Bone marrow (tissue), 2 donors: ENCODE data around the gene FANCF.
A peak's percentile ranks its signal among the peaks of the same experiment; 100 is the strongest.
"Not testable (repeated sequence)": the region's sequence is repeated elsewhere in the genome, so short reads cannot be mapped to it uniquely, and the experiment has no call there.

Experiments
- DNase-seq, 2 donors: peaks; one replicate each; lab custom pipeline; 2025; lab: John Stamatoyannopoulos, UW

FANCF gene, protein sequence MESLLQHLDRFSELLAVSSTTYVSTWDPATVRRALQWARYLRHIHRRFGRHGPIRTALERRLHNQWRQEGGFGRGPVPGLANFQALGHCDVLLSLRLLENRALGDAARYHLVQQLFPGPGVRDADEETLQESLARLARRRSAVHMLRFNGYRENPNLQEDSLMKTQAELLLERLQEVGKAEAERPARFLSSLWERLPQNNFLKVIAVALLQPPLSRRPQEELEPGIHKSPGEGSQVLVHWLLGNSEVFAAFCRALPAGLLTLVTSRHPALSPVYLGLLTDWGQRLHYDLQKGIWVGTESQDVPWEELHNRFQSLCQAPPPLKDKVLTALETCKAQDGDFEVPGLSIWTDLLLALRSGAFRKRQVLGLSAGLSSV

DNA sequence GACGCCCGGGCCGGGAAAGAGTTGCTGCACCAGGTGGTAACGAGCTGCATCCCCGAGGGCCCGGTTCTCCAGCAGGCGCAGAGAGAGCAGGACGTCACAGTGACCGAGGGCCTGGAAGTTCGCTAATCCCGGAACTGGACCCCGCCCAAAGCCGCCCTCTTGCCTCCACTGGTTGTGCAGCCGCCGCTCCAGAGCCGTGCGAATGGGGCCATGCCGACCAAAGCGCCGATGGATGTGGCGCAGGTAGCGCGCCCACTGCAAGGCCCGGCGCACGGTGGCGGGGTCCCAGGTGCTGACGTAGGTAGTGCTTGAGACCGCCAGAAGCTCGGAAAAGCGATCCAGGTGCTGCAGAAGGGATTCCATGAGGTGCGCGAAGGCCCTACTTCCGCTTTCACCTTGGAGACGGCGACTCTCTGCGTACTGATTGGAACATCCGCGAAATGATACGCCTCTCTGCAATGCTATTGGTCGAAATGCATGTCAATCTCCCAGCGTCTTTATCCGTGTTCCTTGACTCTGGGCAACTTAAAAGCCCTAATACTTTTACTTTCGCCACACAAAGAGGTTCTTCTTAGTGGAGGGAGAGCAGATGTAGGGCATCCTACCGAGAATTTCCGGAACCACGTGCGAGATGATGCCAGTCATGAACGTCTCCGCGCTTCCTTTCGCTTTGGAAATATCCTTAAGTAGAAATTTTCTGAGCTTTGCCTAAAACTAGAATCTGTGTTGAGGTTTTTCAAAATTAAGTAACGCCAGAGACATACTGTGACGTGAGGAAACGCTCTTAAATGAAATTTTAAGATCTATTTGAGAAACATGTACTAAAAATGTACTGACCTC lies at the start of gene FANCF:
Gene FANCF, minus strand, starts transcription at position 376 of the 840 bp plus-strand sequence. Its CDS starts 13 bp downstream, at position 363.
- DNase-seq = peak; percentile 81 to 99

DNA sequence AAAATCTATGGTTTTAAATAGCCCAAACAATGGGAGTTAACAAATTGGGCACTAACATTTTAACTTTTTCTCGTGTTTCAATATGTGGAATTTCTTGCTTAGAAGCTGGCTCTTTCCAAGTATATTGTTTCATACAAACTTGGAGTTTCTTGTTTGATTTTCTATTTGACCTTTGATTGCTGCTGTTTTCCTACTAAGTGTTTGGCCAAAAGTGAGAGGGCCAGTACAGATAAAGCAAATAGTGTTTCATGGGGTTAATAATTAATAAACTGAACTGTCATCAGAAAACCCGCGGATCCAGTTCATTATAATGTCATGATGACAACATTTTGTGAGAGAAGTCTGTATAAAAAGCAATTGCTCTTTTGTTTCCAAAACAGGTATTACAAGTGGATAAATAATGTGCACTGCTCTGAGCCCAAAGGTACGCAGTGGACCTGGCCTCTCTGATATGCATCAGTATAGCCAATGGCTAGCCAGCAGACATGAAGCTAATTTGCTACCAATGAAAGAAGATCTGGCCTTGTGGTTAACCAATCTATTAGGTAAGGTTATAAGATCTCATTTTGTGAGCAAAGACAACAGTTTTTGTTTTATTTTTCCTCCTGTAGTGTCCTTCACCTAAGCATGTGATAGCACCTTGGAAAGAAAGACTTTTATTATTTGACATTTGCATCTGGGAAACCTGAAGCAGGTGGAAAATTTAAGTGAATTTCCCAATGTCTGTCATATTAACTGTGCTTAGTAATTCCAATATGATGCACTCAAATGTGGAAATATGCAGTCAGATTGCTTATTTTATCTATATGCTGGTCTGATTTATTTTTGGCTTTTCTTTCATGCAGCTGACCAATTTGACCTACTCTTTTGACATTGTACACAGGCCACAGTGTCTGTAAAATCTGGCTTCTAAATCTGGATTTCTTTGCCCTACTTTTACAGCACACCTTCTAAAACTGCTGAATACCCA lies 49.1 kb upstream of the FANCF start:
- no peak for DNase-seq

DNA sequence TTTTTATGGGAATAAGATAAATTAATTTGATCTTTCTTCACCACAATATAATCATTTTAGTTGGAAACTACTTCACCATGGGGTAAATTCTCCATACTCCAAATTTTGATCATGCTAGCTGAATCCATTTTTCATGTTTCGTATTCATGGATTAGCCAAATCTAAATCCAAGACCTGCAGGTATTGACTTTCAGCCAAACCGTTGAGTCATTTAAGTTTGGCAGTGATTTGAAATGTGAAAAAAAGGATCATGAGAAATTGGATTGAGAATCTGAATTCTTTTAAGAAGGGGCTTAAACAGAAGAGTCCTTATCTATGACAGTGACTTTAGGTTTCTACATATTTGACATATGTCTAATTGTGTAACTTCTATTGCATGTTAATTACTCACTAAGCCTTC lies 46.1 kb upstream of the FANCF start:
- no peak for DNase-seq

DNA sequence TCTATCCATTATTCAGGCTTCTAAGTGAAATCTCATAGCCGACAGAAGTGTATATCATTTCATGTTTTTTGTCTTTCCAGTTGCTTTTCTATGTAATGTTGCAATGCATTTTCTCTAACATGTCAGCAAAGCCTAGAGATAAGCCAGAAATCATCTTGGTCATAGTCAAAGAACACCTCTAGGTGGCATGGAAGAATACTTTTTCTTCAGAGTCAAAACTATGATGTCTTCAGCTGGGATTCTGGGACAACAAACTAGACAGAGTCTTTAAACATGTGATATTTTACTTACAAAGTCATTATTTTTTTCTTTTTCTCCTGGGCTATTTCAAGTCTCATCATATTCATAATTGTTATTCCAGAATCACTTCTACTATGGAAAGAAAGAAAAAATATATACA lies 45.2 kb upstream of the FANCF start:
- DNase-seq = peak in 1 of 2 donors; percentile 18

DNA sequence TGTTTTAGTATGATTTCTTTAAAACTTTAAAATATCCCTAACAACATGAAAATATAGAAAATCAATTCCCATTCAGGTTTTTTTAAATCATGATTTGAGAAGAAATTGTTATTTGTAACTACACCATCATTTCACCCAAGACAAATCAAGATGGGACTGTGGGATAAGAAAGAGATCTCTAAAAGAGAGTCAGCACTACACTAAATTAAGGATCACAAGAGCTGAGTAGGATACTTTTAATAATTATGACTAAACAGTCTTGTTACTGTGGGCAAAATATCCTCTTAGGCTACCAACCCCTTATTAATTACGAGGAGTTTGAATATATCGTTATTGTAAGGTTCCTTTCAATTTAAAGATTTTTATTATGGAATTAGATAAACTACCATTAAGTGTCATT lies 43.7 kb upstream of the FANCF start:
- DNase-seq = no peak

DNA sequence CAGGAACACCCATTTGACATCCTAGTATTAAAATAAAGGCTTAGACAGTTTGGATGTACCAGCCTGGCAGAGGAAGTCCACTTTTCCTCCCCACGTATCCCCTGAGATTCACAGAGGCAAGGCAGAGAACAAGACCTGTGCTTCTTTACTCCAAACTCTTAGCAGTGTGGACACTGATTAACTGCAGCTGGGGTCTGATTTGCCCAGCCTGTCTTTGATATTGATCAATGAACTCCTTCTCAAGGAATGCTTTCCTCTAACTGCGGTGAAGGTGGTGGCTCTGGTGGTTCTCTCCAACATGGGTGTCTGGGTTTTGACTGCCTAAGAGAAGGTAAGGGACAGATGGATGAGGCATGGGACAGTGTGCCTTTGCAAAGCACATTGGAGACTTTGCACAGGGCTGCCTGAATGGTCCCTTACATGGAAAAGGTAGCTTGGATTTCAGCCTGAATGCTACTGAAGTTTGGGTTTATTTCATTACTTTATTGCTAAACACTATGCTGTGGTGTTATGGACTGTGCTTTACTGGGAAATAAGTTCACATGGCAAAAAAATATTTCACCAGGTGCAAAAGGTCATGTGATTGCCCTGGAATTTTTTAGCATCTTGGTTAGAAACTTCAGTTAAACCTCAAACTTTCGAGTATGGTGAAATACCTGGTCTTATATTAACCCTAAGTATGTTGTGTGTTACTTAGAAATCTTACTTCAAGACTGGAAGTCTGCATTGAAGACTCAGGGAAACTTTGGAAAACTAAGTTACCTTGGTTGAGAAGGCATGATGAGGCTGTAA lies 42.6 kb upstream of the FANCF start:
- DNase-seq = no peak

DNA sequence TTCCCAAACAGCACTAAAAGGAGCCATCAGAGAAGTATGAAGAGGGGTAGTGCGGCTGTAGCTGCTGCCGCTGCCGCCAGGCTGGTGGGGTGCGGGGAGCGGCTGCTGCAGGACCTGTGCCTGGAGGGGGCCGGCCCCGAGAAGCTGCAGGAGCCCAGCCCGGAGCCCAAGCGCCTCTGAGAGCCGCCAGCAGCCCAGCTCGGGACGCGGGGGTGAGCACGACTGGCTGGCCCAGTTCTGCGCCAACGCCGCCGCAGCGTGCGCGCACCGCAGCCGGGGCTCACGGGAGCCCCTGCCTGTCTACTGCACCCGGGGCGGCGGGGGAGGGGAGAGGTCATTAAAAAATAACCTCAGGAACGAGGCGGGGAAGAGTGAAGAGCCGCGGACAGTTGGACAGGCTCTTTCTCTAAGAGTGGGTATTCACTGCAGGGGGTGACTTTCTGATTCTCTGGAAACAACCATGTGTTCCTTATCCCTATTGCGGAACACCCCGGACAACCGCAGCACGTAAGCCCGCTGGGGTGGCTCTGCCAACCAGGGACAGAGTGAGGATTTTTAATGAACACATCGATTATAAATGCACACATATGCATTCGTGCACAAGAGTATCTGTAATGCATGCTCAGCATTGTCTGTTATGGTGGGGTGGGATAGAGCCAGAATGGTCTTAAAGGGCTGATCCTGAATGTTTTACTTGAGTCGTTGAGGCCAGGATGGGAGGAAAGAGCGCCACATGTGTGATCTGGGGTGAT lies 41.2 kb upstream of the FANCF start:
- no peak for DNase-seq

DNA sequence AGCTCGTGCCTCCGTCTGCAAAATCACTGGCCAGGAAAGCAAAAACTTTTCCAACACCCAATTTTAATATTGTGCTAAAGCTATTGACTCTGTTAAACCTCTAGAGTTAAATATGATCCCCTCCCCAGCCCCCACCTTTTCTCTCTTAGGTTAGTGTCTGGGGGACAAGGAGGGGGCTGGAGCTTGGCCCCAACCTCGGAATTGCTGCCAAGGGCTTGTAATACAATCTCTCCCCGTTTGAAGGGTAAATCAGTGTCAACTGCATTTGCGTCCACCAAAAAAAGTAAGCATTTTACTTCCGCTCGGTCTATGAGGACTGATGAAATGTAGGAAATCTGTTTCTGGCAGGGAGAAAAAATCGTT lies 40.7 kb upstream of the FANCF start, which contains the start of gene GAS2:
Gene GAS2, plus strand, starts transcription at position 287 of the 363 bp plus-strand sequence. CDS start 8,259 bp downstream, outside the sequence.
- DNase-seq = no peak

DNA sequence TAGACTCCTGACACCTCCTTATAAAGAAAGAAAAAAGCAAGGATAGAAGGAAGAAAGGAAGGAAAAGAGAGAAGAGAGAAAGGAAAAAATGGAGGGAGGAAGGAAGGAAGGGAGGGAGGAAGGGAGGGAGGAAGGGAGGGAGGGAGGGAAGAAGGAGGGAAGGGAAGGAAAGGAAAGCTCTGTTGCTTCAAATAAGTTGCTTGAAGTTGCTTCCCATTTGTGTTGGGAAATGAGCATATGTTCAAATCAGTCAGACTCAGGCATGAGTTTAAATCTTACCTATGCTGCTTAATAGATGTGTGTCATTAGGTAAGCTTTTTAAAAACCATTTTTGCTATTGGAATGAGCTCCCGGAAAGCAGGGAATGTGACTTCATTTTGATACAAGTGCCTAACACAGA lies 34.2 kb upstream of the FANCF start:
- DNase-seq = no peak

DNA sequence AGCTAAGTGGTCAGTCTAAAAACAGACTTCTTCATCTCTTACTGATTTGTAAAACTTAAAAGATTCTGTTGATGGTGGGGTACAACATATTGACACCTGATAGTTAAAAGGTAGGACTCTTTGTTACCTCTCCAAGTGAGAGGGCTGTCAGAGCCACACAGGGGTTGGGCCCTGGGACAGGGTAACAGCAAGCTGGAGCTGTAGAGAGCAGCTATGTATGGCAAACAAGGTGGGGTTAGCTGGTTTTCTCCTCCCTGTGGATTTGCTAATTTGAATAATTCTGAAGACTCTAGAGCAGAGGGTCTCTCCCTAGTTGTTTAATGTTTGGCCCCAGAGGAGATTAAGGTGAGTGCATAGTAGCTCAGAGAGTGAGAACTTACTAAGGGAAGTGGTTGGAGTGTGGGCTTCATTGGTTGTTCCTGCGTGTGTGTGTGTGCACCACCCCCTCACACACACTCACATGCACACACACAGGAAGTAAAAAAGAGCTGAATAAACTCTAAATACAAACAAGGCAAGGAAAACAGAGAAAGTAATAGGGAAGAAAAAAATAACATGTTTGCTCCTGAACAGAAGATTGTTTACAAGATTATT lies 31.6 kb upstream of the FANCF start:
- no peak for DNase-seq

DNA sequence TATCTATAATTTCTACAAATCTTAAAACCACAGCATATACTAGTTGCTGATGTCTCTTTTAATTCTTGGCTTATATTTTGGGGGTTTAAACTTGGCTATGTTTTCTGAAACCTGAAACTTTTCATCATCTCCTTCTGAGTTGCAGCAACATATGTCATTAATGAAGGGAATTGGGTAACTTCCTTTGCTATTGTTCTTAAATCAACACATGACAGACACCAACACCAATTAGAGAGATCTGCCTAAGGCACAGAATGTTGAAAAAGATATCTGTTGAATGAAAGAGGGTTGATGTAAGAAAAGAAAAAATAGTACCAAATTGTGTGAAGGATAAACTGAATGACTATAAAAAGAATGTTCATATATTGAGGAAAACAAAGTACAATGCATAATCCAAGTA lies 30.5 kb upstream of the FANCF start:
- no peak for DNase-seq

DNA sequence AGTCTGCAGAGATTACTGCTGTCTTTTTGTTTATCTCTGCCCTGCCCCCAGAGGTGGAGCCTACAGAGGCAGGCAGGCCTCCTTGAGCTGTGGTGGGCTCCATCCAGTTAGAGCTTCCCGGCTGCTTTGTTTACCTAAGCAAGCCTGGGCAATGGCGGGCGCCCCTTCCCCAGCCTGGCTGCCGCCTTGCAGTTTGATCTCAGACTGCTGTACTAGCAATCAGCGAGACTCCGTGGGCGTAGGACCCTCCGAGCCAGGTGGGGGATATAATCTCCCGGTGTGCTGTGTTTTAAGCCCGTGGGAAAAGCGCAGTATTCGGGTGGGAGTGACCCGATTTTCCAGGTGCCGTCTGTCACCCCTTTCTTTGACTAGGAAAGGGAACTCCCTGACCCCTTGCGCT lies 26.7 kb upstream of the FANCF start:
- not testable (repeated sequence) for DNase-seq

DNA sequence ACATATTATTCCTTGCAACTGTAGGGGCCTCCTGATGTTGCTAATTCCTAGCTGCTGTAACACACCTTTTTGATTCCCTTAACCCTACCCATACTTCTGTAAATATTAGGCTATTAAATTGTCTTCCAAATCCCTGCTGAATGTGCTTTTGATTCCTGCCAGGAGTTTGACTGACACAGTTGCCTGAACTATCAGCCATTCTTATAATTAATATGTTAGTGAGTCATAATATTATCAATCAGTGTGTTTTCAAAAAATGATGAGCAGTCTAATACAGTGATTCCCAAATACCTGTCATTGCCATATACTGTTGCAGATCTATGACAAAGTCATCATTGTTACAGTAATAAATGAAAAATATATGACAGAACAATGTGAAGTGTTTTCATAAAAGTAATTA lies 15.9 kb upstream of the FANCF start:
- no peak for DNase-seq

DNA sequence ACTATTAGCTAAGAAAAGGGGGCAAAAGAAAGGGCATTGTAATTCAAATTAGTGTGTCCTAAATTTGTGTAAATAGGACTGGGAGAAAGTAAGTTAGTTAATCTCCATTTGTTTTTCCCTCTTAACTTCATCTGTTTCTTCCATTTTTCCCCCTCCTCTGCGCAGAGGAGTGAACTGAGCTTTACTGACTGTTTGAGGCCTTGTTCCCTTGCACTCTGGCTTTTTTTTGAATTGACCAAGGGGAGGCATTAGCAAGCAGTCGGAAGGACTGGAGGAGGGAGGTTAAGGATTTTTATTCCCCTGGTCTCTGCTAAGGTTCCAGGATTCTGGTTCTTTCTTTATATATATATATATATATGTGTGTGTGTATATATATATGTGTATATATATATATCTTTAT lies 15.2 kb upstream of the FANCF start:
- no peak for DNase-seq

DNA sequence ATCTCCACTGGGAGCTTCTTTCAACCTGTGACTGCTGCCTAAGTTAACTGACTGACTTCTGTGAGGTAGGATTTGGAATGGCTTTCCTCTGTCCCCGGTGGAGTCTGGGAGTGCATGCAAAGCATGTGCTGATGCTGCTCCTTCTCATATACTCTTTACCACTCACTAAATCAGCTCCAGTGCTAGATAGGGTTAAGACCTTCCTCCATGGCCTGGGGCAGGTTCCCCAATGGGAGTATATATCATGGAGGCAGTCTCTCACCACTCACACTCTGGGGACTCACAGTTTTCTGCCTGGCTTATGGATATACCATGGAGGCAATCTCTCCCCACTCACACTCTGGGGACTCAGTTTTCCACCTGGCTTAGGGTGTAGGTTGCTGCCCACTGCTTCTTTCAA lies 10.1 kb upstream of the FANCF start:
- DNase-seq = no peak

DNA sequence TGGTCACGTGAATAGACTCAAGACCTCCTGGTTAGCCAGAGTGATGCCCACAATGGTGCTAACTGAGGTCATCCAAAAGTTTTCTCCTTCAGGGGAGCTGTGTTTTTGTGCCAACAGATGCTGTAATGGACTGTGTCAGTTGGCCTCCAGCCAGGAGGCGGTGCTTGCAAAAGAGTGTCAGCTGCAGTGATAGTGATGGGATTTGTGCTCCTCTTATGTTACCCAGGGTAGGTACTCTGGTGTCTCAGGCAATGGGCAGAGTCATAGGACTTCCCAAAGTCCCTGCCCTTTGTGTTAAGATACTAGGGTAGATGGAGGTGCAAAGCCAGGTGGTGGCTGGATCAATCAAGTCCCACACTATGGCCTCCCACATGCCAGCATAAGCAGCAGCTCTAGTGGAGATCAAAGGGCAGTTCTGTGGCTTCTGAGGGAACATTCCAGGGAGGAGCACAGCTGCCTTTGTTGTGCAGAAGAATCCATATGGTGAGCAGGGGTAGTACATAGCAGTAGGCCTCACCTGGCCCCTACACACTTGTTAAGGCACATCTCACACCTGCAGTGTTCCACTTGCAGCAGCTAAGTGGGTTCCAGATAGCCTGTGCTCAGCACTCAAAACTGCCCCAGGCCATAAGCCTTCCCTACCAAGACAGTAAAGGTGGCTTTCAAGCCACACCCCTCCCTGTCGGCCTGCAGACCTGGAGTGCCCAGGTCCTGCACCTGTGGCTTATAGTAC lies 9.4 kb upstream of the FANCF start:
- DNase-seq = no peak

DNA sequence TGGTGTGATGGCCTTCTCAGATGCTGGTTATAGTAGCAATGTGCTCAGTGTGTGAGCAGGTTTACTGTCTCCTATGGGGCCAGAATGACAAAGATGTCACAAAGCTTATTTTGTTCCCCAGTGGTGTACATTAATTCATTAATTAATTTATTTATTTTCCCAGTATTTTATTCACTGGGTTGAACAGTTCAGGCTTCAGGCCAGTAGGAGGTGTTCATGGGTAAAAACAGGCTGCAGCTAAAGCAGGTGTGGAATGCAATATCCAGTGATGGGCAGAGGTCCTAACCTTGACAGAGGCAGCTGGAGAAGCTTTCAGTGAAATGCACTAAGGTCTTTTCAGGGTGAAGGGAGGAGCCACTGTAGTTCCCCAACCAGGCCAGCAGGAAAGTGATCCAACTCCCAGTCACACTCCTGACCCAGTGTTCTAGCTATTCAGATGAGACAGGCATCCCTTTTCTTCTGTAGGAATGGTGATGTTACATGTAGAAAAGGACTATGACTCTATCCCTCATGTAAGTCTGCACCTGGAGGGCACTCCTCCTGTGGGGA lies 7.8 kb upstream of the FANCF start:
- DNase-seq = no peak

DNA sequence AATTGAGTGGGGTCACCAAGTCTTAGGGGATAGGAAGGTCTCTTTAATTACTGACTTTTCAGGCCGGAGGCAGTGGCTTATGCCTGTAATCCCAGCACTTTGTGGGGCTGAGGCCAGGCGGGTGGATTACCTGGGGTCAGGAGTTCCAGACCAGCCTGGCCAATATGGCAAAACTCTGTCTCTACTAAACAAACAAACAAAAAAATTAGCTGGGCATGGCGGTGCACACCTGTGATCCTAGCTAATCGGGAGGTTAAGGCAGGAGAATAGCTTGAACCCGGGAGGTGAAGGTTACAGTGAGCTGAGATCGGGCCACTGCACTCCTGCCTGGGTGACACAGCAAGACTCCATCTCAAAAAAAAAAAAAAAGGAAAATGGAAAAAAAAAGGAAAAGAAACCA lies 1.8 kb upstream of the FANCF start:
- no peak for DNase-seq
